Small intestine (tissue), 7 donors: ENCODE measurements around the gene VPS13C. TPM values are rescaled to one million over a fixed set of nuclear protein-coding genes. Genes with fewer than 3 reads are reported as not detected.

Experiments
- DNase-seq, 2 donors: peaks; one replicate each; pipeline versions ENCODE4 v3.0.0 to v3.0.0-alpha.2; 2013
- FAIRE-seq: peaks from 2 replicates; lab custom pipeline; 2012; peaks lifted over from hg19 to GRCh38; lab: Jason Lieb, UNC
- H3K27ac ChIP-seq, 3 donors: one replicate each; pipeline ENCODE4 v1.5.1; 2013; ENCODE audit warnings: low read length in 2 of 3, mild to moderate bottlenecking in 2 of 3, control low read depth in 1 of 3, inconsistent platforms in 1 of 3, low read depth in 1 of 3, moderate library complexity in 1 of 3
- H3K27me3 ChIP-seq, 3 donors: one replicate each; pipeline ENCODE4 v1.6.1; 2013; ENCODE audit warnings: low read length in 3 of 3, inconsistent platforms in 1 of 3; ENCODE audit not compliant: control insufficient read depth in 3 of 3, insufficient read depth in 3 of 3
- H3K36me3 ChIP-seq, 3 donors: one replicate each; pipeline ENCODE4 v1.6.1; 2013; ENCODE audit warnings: low read length in 3 of 3, inconsistent platforms in 1 of 3, low read depth in 1 of 3, mild to moderate bottlenecking in 1 of 3, moderate library complexity in 1 of 3; ENCODE audit not compliant: control insufficient read depth in 3 of 3, insufficient read depth in 2 of 3
- H3K4me1 ChIP-seq, 3 donors: one replicate each; pipeline ENCODE4 v1.6.1; 2013; ENCODE audit warnings: low read length in 2 of 3, inconsistent platforms in 1 of 3, low read depth in 1 of 3, mild to moderate bottlenecking in 1 of 3, moderate library complexity in 1 of 3; ENCODE audit not compliant: control insufficient read depth in 3 of 3, insufficient read depth in 2 of 3
- H3K4me3 ChIP-seq, 3 donors: one replicate each; pipeline ENCODE4 v1.5.1; 2013; ENCODE audit warnings: low read length in 3 of 3, control low read depth in 1 of 3, inconsistent platforms in 1 of 3, low read depth in 1 of 3, mild to moderate bottlenecking in 1 of 3, moderate library complexity in 1 of 3
- H3K9me3 ChIP-seq, 2 donors: one replicate each; pipeline ENCODE4 v1.6.1; 2013; ENCODE audit warnings: low read depth in 1 of 2, low read length in 1 of 2; ENCODE audit not compliant: control insufficient read depth in 2 of 2, insufficient read depth in 1 of 2
- WGBS, 3 donors: extraction: QIAGEN DNeasy Blood & Tissue Kit; methylation state at CpG; one replicate each; pipeline ENCODE4 v1.1.7; 2013; 5-methylcytosine and 5-hydroxymethylcytosine counted together
- polyA plus RNA-seq, 4 donors: library from polyadenylated mRNA; stranded (reverse) in 3 of 4; unstranded in 1 of 4; fragments of 200-250 nt in 3 of 4; fragments of 120-200 nt in 1 of 4; gene quantifications; one replicate each; pipeline versions ENCODE4 v1.2.1 to v1.2.3, GENCODE V29; 2013
- donor health status: healthy with polysubstance abuse.
- donor health status: control.
- donor health status: control.
- donor health status: Bipolar disorder and iron deficiency.
- donor health status: healthy.

VPS13C gene
- polyA plus RNA-seq, 4 donors, result 7.3 to 49.2 (median 11.6) TPM

DNA sequence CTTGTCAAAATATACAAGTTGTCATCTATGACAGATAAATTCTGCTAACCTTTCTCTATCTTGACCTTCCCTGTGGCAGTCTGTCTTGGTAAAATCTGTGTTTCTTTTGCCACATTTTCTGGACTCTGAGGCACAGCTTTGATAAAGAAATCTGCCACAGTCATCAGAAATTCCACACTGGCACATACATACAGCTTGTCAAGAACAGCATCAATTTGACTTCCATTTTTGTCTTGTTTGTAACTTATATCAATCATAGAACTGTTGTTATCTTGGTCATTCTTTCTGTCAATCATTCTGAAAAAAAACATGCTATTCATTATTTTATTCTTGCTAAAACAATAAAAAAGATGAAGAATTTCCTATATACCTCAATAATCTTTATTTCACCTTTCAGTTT, 130.8 kb downstream of the VPS13C start:
- Histone ChIP-seq H3K4me1 (no peaks in the 10 kb centered on the region), H3K4me3 (no peak overlapping the region), H3K27me3 (no peaks in the 10 kb centered on the region), H3K27ac (no peak overlapping the region), H3K9me3 (no peaks in the 10 kb centered on the region), H3K36me3 (peaks cover 6 to 13% (median 6%) of the 10 kb centered on the region in 3 donors)
- FAIRE-seq (no peak), DNase-seq (no peak)

DNA sequence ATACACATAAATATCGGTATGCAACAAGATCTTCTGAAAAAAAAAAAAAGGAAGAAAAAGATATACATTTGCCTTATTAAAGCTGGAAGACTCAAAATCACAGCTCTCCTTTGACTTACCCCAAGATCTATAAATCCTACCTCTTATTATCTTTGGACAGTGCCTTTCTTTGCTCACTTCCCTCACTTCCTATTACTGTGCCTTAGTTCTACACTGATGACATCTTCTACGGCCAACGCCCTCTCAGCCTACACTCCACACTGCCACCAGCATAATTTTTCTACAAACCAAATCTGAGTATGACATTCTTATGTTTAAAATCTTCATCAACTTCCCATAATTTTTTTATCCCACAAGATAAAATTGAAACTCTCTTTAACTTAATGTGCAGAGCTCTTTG, 137.1 kb downstream of the VPS13C start:
- WGBS, 3 donors, result 96 to 99% (median 99%) methylated on average over 3 of the region's 3 CpGs
- no peak for FAIRE-seq
- H3K27me3 ChIP-seq, result no peaks in the 10 kb centered on the region
- H3K9me3 ChIP-seq, result no peaks in the 10 kb centered on the region
- no peak overlapping the region for H3K4me3 ChIP-seq
- no peak overlapping the region for H3K27ac ChIP-seq
- H3K4me1 ChIP-seq, result no peaks in the 10 kb centered on the region
- peaks cover 2 to 14% (median 5%) of the 10 kb centered on the region in 3 donors for H3K36me3 ChIP-seq
- no peak for DNase-seq

DNA sequence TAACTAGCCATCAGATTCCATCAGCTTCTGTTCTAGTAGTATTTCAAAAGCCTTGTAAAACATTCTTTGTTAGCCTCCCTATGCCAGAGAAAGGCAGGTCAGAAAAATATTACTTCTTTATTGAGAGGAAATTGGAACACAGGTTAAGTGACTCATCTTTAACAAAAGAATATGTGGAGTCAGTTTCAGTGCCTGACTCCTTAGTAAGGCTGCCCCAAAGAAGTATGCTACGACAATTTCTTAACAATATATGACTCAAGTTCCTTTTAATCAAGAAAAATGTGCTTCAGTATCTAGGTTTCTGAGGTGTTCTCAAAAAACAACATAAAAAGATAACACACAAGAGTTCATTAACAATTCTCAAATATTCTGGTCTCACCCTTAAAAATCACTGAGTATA, 139.2 kb downstream of the VPS13C start:
- Histone ChIP-seq H3K4me3 (no peak overlapping the region), H3K36me3 (peaks cover 2 to 11% (median 4%) of the 10 kb centered on the region in 3 donors), H3K27ac (no peak overlapping the region), H3K4me1 (no peaks in the 10 kb centered on the region), H3K27me3 (no peaks in the 10 kb centered on the region), H3K9me3 (no peaks in the 10 kb centered on the region)
- WGBS, 3 donors, result 92 to 100% (median 100%) methylated on average over 1 of the region's 1 CpG
- no peak for DNase-seq
- FAIRE-seq, result no peak

DNA sequence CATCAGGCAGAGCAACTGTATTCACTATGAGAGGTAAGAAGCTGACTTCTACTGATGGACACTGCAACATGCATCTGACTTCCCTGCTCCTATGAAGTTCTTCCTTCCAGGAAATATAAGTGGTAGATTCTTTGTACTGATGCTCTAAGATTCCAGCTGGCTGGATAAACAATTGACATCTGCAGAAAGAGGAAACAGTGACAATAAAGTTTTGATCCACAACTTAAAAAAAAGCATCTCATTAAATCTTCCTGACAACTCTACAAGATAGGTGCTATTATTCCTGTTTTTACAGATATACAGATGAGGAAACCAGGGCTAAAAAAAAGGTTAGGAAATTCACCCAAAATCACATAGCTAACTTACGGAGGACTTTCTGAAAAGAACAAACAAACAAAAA, 142.8 kb downstream of the VPS13C start:
- Histone ChIP-seq H3K27ac (no peak overlapping the region), H3K4me3 (no peak overlapping the region), H3K27me3 (no peaks in the 10 kb centered on the region), H3K4me1 (no peaks in the 10 kb centered on the region), H3K9me3 (no peaks in the 10 kb centered on the region), H3K36me3 (peaks cover 8 to 12% (median 10%) of the 10 kb centered on the region in 3 donors)
- 89 to 97% (median 89%) methylated on average over 1 of the region's 1 CpG for WGBS, 3 donors
- DNase-seq (no peak), FAIRE-seq (no peak)

DNA sequence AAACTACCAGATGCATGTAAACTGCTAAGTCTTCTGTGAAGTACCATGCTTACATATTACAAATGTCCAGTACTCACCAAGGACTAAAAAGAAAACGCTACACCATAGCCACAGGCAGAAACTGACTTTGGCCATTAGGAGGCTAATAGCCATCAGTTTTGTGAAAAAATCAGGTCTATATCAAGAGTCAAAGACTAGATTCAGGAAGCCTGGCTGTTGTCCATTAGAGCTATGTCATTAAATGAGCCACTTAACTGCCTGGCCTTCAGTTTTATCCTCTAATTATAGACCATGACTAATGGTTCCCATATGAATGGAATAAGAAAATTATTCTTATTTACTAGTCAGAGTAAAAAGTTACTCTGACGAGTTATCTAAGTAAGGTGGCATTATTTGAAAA, 144.1 kb downstream of the VPS13C start:
- 94 to 97% (median 97%) methylated on average over 2 of the region's 2 CpGs for WGBS, 3 donors
- no peak for FAIRE-seq

DNA sequence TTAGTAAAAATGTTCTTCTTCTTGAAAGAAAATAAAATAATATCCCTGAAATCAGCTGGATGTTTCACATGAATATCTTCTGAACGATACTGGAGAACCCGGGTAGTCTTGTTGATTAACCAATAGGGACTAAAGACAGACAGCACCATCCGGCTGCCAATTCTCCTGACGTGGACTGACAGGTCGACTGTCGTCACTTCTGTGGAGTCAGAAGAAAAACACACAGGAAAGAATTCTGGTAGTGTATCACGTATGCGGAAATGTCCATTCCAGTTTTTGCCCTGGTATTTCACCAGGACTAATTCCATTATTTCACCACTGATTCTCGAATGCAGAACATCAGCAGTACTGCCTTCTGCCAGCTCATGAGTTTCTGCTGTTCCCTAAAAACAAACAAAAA, 144.6 kb downstream of the VPS13C start:
- H3K27me3 ChIP-seq, result no peaks in the 10 kb centered on the region
- DNase-seq, result no peak
- no peak overlapping the region for H3K27ac ChIP-seq
- no peaks in the 10 kb centered on the region for H3K4me1 ChIP-seq
- 96 to 97% (median 96%) methylated on average over 9 of the region's 9 CpGs for WGBS, 3 donors
- FAIRE-seq, result no peak
- no peaks in the 10 kb centered on the region for H3K9me3 ChIP-seq
- H3K36me3 ChIP-seq, result peaks cover 8 to 11% (median 10%) of the 10 kb centered on the region in 3 donors
- no peak overlapping the region for H3K4me3 ChIP-seq

More for the DNA sequence above, 144.1 kb downstream of the VPS13C start:
- Histone ChIP-seq H3K36me3 (peaks cover 8 to 12% (median 10%) of the 10 kb centered on the region in 3 donors), H3K9me3 (no peaks in the 10 kb centered on the region), H3K4me3 (no peak overlapping the region), H3K4me1 (no peaks in the 10 kb centered on the region), H3K27me3 (no peaks in the 10 kb centered on the region), H3K27ac (no peak overlapping the region)
- no peak for DNase-seq

DNA sequence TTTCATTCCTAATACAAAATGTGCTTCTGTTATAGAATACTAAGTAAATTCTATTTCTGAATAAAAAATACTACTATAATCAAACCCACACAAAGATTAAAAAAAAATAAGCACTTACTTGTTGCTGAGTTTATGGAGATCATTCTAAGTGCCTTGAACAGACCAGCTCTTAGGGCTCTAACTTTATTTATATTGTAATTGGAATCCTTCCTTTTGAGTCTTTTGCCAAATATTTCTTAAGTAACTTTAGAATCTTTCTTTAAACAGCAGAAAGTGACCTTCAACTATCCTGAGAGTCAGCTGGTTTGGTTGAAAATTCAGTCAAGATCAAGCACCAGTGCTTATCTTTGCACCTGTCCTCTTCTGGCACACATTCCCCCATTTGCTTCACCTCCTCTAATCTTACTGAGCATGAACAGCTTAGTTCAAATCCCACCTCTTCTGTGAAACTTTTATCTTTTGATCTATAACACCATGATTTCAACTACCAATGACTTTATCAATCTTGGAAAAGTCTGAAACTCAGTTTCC, 149.3 kb downstream of the VPS13C start:
- Histone ChIP-seq H3K36me3 (peaks cover 9 to 16% (median 9%) of the 10 kb centered on the region in 3 donors), H3K27me3 (no peaks in the 10 kb centered on the region), H3K9me3 (no peaks in the 10 kb centered on the region), H3K4me3 (no peak overlapping the region), H3K4me1 (no peaks in the 10 kb centered on the region), H3K27ac (no peak overlapping the region)
- FAIRE-seq (no peak), DNase-seq (no peak)

DNA sequence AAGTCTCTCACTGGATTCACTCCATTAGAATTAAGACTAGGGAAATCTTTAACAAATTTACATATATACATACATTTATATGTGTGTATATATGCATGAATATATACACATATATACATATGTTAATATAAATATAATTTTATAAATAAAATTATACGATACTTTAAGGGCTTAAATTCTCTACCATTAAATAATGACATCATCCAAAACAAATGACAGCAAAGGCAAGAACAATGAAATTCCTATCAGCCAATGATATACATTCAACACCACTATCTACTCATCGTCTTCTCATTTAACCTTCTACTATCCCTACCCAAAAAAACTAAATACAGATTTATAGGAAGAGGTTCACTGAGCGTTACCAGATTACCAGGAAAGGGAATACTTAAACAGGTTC, 152.0 kb downstream of the VPS13C start:
- no peak for FAIRE-seq
- no peak overlapping the region for H3K27ac ChIP-seq
- no peak for DNase-seq
- H3K36me3 ChIP-seq, result peaks cover 4 to 6% (median 5%) of the 10 kb centered on the region in 3 donors
- H3K4me3 ChIP-seq, result no peak overlapping the region
- no peaks in the 10 kb centered on the region for H3K9me3 ChIP-seq
- no peaks in the 10 kb centered on the region for H3K27me3 ChIP-seq
- 95 to 99% (median 96%) methylated on average over 3 of the region's 3 CpGs for WGBS, 3 donors
- no peaks in the 10 kb centered on the region for H3K4me1 ChIP-seq

DNA sequence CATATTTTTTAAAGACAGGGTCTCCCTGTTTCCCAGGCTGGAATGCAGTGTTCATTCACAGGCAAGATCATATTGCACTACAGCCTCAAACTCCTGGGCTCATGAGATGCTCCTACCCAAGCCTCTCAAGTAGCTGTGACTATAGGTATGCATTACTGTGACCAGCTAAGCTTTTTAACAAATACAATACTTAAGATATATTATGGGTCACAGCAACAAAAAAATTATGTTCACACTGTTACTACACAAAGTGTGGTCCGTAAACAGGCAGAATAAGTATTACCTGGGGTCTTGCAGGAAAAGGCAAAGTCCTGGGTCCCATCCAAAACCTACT, 152.5 kb downstream of the VPS13C start:
- DNase-seq, result no peak
- WGBS, 3 donors, result 83 to 93% (median 89%) methylated on average over 1 of the region's 1 CpG
- Histone ChIP-seq H3K27ac (no peak overlapping the region), H3K36me3 (peaks cover 4 to 10% (median 8%) of the 10 kb centered on the region in 3 donors), H3K9me3 (peaks cover 0 to 4% of the 10 kb centered on the region in 2 donors), H3K4me3 (no peak overlapping the region), H3K27me3 (no peaks in the 10 kb centered on the region), H3K4me1 (no peaks in the 10 kb centered on the region)
- FAIRE-seq, result no peak
